PC-3 (cell line): Measurements from ENCODE around the gene TEX53.

Source experiments
- EZH2 ChIP-seq: fragments of 300-600 bp; sonication (generic); IDR thresholded peaks from one replicate; pipeline ENCODE4 v1.6.1; 2017; ENCODE audit warnings: antibody characterized with exemption, mild to moderate bottlenecking, low read length; ENCODE audit not compliant: unreplicated experiment
- EZH2phosphoT487 ChIP-seq: fragments of 300-600 bp; sonication (generic); IDR thresholded peaks from 2 replicates; pipeline ENCODE4 v1.6.1; 2018; ENCODE audit warnings: mild to moderate bottlenecking, antibody characterized with exemption, low read length, borderline replicate concordance
- TF ChIP-seq, protein P1 (sequence below): fragments of 300-600 bp; sonication (generic); conservative IDR thresholded peaks from 2 replicates; pipeline ENCODE4 v1.5.1; 2017; ENCODE audit warnings: antibody characterized with exemption, low read depth, mild to moderate bottlenecking, low read length

DNA sequence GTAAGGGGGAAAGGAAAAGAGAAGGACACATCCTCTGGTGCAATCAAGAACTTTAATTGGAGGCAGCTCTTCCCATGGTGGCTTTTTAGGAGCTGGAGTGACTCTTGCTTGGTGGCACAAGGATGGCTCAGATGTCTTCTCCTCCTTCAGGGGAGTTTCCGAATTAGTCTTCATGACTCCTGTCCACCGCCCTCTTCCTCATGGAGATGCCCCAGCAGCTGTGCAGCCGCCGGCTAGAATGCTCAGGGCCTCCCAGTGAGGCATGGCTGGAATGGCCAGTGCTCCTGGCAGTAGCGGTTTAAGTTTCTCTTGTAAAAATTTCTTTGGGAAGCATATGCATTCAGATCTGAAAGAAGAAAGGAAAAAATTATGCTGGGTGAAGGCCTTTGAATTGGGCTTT, 8.8 kb upstream of the TEX53 start:
- TF ChIP-seq, protein P1, sequence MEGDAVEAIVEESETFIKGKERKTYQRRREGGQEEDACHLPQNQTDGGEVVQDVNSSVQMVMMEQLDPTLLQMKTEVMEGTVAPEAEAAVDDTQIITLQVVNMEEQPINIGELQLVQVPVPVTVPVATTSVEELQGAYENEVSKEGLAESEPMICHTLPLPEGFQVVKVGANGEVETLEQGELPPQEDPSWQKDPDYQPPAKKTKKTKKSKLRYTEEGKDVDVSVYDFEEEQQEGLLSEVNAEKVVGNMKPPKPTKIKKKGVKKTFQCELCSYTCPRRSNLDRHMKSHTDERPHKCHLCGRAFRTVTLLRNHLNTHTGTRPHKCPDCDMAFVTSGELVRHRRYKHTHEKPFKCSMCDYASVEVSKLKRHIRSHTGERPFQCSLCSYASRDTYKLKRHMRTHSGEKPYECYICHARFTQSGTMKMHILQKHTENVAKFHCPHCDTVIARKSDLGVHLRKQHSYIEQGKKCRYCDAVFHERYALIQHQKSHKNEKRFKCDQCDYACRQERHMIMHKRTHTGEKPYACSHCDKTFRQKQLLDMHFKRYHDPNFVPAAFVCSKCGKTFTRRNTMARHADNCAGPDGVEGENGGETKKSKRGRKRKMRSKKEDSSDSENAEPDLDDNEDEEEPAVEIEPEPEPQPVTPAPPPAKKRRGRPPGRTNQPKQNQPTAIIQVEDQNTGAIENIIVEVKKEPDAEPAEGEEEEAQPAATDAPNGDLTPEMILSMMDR: no peak
- no peak for TF ChIP-seq EZH2phosphoT487
- no peak for TF ChIP-seq EZH2
